ENCODE results near the gene MMD2.
"Not testable (repeated sequence)": the region's sequence is repeated elsewhere in the genome, so short reads cannot be mapped to it uniquely, and the experiment has no call there.

The MMD2 gene

GRCh38 chr7:4981295-4981890 is 22.4 kb upstream of the MMD2 start:
- not testable (repeated sequence) for H3K27me3 ChIP-seq (ENCODE audit: insufficient read depth, low read length); H3K4me1 ChIP-seq (ENCODE audit: insufficient read depth, low read length); H3K27ac ChIP-seq (ENCODE audit: low read length); H3K9me3 ChIP-seq (ENCODE audit: insufficient read depth, low read depth, low read length); H3K9ac ChIP-seq (ENCODE audit: low read depth, low read length); H3K4me3 ChIP-seq (ENCODE audit: low read length)
- peaks cover 62% of the 10 kb centered on the region for H3K36me3 ChIP-seq (ENCODE audit: insufficient read depth, low read depth, low read length)

GRCh38 chr7:4975626-4976025 is 16.6 kb upstream of the MMD2 start:
- H3K27me3 ChIP-seq (ENCODE audit: insufficient read depth, low read length); H3K27ac ChIP-seq (ENCODE audit: low read length); H3K4me3 ChIP-seq (ENCODE audit: low read length); H3K9ac ChIP-seq (ENCODE audit: low read depth, low read length); H3K9me3 ChIP-seq (ENCODE audit: insufficient read depth, low read depth, low read length); H3K4me1 ChIP-seq (ENCODE audit: insufficient read depth, low read length): not testable (repeated sequence)
- H3K36me3 ChIP-seq (ENCODE audit: insufficient read depth, low read depth, low read length): peaks cover 41% of the 10 kb centered on the region

GRCh38 chr7:4973728-4974198 is 14.8 kb upstream of the MMD2 start:
- peak overlapping the region; percentile 79 for H3K4me3 ChIP-seq (ENCODE audit: low read length)
- peak overlapping the region; percentile 61; the same call in 1 of the 2 replicates for H3K9ac ChIP-seq (ENCODE audit: low read depth, low read length)
- 0 out of 2 replicates have a peak, but pooled peaks cover 2% of the 10 kb centered on the region for H3K4me1 ChIP-seq (ENCODE audit: insufficient read depth, low read length)
- H3K9me3 ChIP-seq (ENCODE audit: insufficient read depth, low read depth, low read length): no peaks in the 10 kb centered on the region
- no peak overlapping the region for H3K27ac ChIP-seq (ENCODE audit: low read length)
- peaks cover 27% of the 10 kb centered on the region for H3K36me3 ChIP-seq (ENCODE audit: insufficient read depth, low read depth, low read length)
- H3K27me3 ChIP-seq (ENCODE audit: insufficient read depth, low read length): no peaks in the 10 kb centered on the region

- H3K27ac ChIP-seq (ENCODE audit: low read length); H3K9me3 ChIP-seq (ENCODE audit: insufficient read depth, low read depth, low read length); H3K9ac ChIP-seq (ENCODE audit: low read depth, low read length); H3K4me3 ChIP-seq (ENCODE audit: low read length); H3K27me3 ChIP-seq (ENCODE audit: insufficient read depth, low read length); H3K4me1 ChIP-seq (ENCODE audit: insufficient read depth, low read length): not testable (repeated sequence)
- H3K36me3 ChIP-seq (ENCODE audit: insufficient read depth, low read depth, low read length): peaks cover 14% of the 10 kb centered on the region
These were observed 13.5 kb upstream of the MMD2 start for GRCh38 chr7:4972446-4972845.

GRCh38 chr7:4965295-4966022 is 6.5 kb upstream of the MMD2 start:
- Histone ChIP-seq H3K9me3 (ENCODE audit: insufficient read depth, low read depth, low read length) (no peaks in the 10 kb centered on the region), H3K27ac (ENCODE audit: low read length) (no peak overlapping the region), H3K27me3 (ENCODE audit: insufficient read depth, low read length) (peaks cover 4% of the 10 kb centered on the region), H3K4me3 (ENCODE audit: low read length) (no peak overlapping the region), H3K9ac (ENCODE audit: low read depth, low read length) (no peak overlapping the region), H3K4me1 (ENCODE audit: insufficient read depth, low read length) (no peaks in the 10 kb centered on the region), H3K36me3 (ENCODE audit: insufficient read depth, low read depth, low read length) (no peaks in the 10 kb centered on the region)

GRCh38 chr7:4964506-4964905 is 5.5 kb upstream of the MMD2 start:
- H3K4me3 ChIP-seq (ENCODE audit: low read length): no peak overlapping the region
- H3K27ac ChIP-seq (ENCODE audit: low read length): no peak overlapping the region
- no peaks in the 10 kb centered on the region for H3K9me3 ChIP-seq (ENCODE audit: insufficient read depth, low read depth, low read length)
- peaks cover 8% of the 10 kb centered on the region for H3K27me3 ChIP-seq (ENCODE audit: insufficient read depth, low read length)
- no peak overlapping the region for H3K9ac ChIP-seq (ENCODE audit: low read depth, low read length)
- no peaks in the 10 kb centered on the region for H3K36me3 ChIP-seq (ENCODE audit: insufficient read depth, low read depth, low read length)
- no peaks in the 10 kb centered on the region for H3K4me1 ChIP-seq (ENCODE audit: insufficient read depth, low read length)

- Histone ChIP-seq H3K9me3 (ENCODE audit: insufficient read depth, low read depth, low read length) (no peaks in the 10 kb centered on the region), H3K9ac (ENCODE audit: low read depth, low read length) (no peak overlapping the region), H3K4me3 (ENCODE audit: low read length) (no peak overlapping the region), H3K27ac (ENCODE audit: low read length) (no peak overlapping the region), H3K4me1 (ENCODE audit: insufficient read depth, low read length) (no peaks in the 10 kb centered on the region), H3K27me3 (ENCODE audit: insufficient read depth, low read length) (peaks cover 15% of the 10 kb centered on the region), H3K36me3 (ENCODE audit: insufficient read depth, low read depth, low read length) (no peaks in the 10 kb centered on the region)
These were observed 4.1 kb upstream of the MMD2 start for GRCh38 chr7:4962872-4963775.

- Histone ChIP-seq H3K36me3 (ENCODE audit: insufficient read depth, low read depth, low read length) (no peaks in the 10 kb centered on the region), H3K4me3 (ENCODE audit: low read length) (no peak overlapping the region), H3K9ac (ENCODE audit: low read depth, low read length) (no peak overlapping the region), H3K9me3 (ENCODE audit: insufficient read depth, low read depth, low read length) (no peaks in the 10 kb centered on the region), H3K27me3 (ENCODE audit: insufficient read depth, low read length) (peaks cover 34% of the 10 kb centered on the region), H3K27ac (ENCODE audit: low read length) (no peak overlapping the region), H3K4me1 (ENCODE audit: insufficient read depth, low read length) (no peaks in the 10 kb centered on the region)
These were observed 1.4 kb upstream of the MMD2 start for GRCh38 chr7:4960363-4960762.

GRCh38 chr7:4959893-4960292 is 906 bp upstream of the MMD2 start:
- Histone ChIP-seq H3K36me3 (ENCODE audit: insufficient read depth, low read depth, low read length) (no peaks in the 10 kb centered on the region), H3K4me3 (ENCODE audit: low read length) (no peak overlapping the region), H3K27ac (ENCODE audit: low read length) (no peak overlapping the region), H3K27me3 (ENCODE audit: insufficient read depth, low read length) (peaks cover 37% of the 10 kb centered on the region), H3K4me1 (ENCODE audit: insufficient read depth, low read length) (no peaks in the 10 kb centered on the region), H3K9me3 (ENCODE audit: insufficient read depth, low read depth, low read length) (no peaks in the 10 kb centered on the region), H3K9ac (ENCODE audit: low read depth, low read length) (no peak overlapping the region)

GRCh38 chr7:4959306-4959705 is 319 bp upstream of the MMD2 start:
- no peak overlapping the region for H3K4me3 ChIP-seq (ENCODE audit: low read length)

GRCh38 chr7:4957847-4958476 is 1.0 kb downstream of the MMD2 start:
- H3K27ac ChIP-seq (ENCODE audit: low read length): no peak overlapping the region
- peaks cover 39% of the 10 kb centered on the region for H3K27me3 ChIP-seq (ENCODE audit: insufficient read depth, low read length)
- H3K4me1 ChIP-seq (ENCODE audit: insufficient read depth, low read length): no peaks in the 10 kb centered on the region
- H3K9ac ChIP-seq (ENCODE audit: low read depth, low read length): no peak overlapping the region
- peak overlapping the region; percentile 60; the same call in 1 of the 2 replicates for H3K4me3 ChIP-seq (ENCODE audit: low read length)
- no peaks in the 10 kb centered on the region for H3K9me3 ChIP-seq (ENCODE audit: insufficient read depth, low read depth, low read length)
- no peaks in the 10 kb centered on the region for H3K36me3 ChIP-seq (ENCODE audit: insufficient read depth, low read depth, low read length)

More at GRCh38 chr7:4959306-4959705, 319 bp upstream of the MMD2 start:
- Histone ChIP-seq H3K4me1 (ENCODE audit: insufficient read depth, low read length) (no peaks in the 10 kb centered on the region), H3K27me3 (ENCODE audit: insufficient read depth, low read length) (peaks cover 39% of the 10 kb centered on the region), H3K27ac (ENCODE audit: low read length) (no peak overlapping the region), H3K9ac (ENCODE audit: low read depth, low read length) (no peak overlapping the region), H3K36me3 (ENCODE audit: insufficient read depth, low read depth, low read length) (no peaks in the 10 kb centered on the region), H3K9me3 (ENCODE audit: insufficient read depth, low read depth, low read length) (no peaks in the 10 kb centered on the region)
